Thyroid gland (tissue), 4 donors: ENCODE results near the gene PTPRT.

Experiments used
- POLR2A ChIP-seq, 2 donors: fragments of 450-650 bp; IDR thresholded peaks; one replicate each; pipeline ENCODE4 v1.6.1; 2017; ENCODE audit warnings: antibody characterized with exemption in 2 of 2, mild to moderate bottlenecking in 2 of 2, moderate library complexity in 1 of 2
- TF ChIP-seq, protein P1 (sequence below), 6 experiments: fragments of 200-600 bp in 3 of 6; fragments of 450-650 bp in 3 of 6; sonication (generic) in 3 of 6; IDR thresholded peaks; one replicate each; pipeline ENCODE4 v1.5.1; 2016 to 2019; ENCODE audit warnings: antibody characterized with exemption in 6 of 6, mild to moderate bottlenecking in 2 of 6, inconsistent platforms in 1 of 6, moderate library complexity in 1 of 6

DNA sequence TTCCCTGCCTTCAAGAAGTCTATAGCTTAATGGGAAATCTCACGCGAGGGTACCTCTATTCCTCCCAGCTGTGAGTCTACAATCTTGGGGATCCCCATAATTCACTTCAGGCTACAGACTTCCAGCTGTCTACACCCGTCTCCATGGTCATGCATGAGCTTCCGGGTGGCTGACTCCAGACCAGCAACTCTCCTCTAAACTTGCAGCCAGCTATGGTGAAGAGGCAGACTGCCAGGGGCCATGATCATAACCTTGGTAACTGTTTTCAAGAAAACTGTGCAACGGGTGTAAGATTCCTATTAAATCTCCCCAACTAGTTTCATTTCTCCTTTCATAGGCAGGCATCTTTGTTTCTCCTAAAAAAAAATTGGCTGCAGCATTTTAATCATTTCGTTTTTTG lies 1037.1 kb downstream of the PTPRT start:
- TF ChIP-seq POLR2A (IDR thresholded peaks at IDR 0.05): no peak
- TF ChIP-seq, protein P1, sequence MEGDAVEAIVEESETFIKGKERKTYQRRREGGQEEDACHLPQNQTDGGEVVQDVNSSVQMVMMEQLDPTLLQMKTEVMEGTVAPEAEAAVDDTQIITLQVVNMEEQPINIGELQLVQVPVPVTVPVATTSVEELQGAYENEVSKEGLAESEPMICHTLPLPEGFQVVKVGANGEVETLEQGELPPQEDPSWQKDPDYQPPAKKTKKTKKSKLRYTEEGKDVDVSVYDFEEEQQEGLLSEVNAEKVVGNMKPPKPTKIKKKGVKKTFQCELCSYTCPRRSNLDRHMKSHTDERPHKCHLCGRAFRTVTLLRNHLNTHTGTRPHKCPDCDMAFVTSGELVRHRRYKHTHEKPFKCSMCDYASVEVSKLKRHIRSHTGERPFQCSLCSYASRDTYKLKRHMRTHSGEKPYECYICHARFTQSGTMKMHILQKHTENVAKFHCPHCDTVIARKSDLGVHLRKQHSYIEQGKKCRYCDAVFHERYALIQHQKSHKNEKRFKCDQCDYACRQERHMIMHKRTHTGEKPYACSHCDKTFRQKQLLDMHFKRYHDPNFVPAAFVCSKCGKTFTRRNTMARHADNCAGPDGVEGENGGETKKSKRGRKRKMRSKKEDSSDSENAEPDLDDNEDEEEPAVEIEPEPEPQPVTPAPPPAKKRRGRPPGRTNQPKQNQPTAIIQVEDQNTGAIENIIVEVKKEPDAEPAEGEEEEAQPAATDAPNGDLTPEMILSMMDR (IDR thresholded peaks at IDR 0.05): no peak
